H9 (cell line): ENCODE results near the gene FAM200C. TPM values are rescaled to one million over a fixed set of nuclear protein-coding genes. Genes with fewer than 3 reads are reported as not detected.

ENCODE experiments used
- DNase-seq: peaks from one replicate; pipeline ENCODE4 v3.0.0-alpha.2; 2017
- H2AFZ ChIP-seq: one replicate; pipeline ENCODE4 v1.6.1; 2013; ENCODE audit warnings: mild to moderate bottlenecking, low read length, control low read depth, moderate library complexity
- H2AK5ac ChIP-seq: 2 replicates; pipeline ENCODE4 v1.6.1; 2013; ENCODE audit warnings: low read length, control low read depth, mixed read lengths; ENCODE audit not compliant: insufficient read length
- H2BK120ac ChIP-seq: one replicate; pipeline ENCODE4 v1.6.1; 2013; ENCODE audit warnings: low read depth, mild to moderate bottlenecking, low read length, control low read depth, inconsistent platforms; ENCODE audit not compliant: poor library complexity, severe bottlenecking
- H2BK12ac ChIP-seq: 2 replicates; pipeline ENCODE4 v1.6.1; 2013; ENCODE audit warnings: low read length, control low read depth, mixed read lengths, low read depth; ENCODE audit not compliant: insufficient read length
- H2BK15ac ChIP-seq: 2 replicates; pipeline ENCODE4 v1.6.1; 2013; ENCODE audit warnings: low read depth, low read length, control low read depth
- H2BK20ac ChIP-seq: one replicate; pipeline ENCODE4 v1.6.1; 2013; ENCODE audit warnings: low read depth, mild to moderate bottlenecking, low read length, control low read depth, inconsistent platforms; ENCODE audit not compliant: poor library complexity, severe bottlenecking
- H2BK5ac ChIP-seq: 2 replicates; pipeline ENCODE4 v1.6.1; 2013; ENCODE audit warnings: low read length, control low read depth, mixed read lengths; ENCODE audit not compliant: insufficient read length
- H3K14ac ChIP-seq: 2 replicates; pipeline ENCODE4 v1.6.1; 2013; ENCODE audit warnings: low read length, control low read depth; ENCODE audit not compliant: insufficient read depth
- H3K18ac ChIP-seq: 2 replicates; pipeline ENCODE4 v1.6.1; 2013; ENCODE audit warnings: low read depth, mild to moderate bottlenecking, mixed read lengths, low read length, control low read depth; ENCODE audit not compliant: insufficient read length
- H3K23ac ChIP-seq: 2 replicates; pipeline ENCODE4 v1.6.1; 2013; ENCODE audit warnings: low read length, control low read depth, mixed read lengths, low read depth; ENCODE audit not compliant: insufficient read length
- H3K23me2 ChIP-seq: 2 replicates; pipeline ENCODE4 v1.6.1; 2013; ENCODE audit warnings: low read depth, mild to moderate bottlenecking, mixed read lengths, low read length, control low read depth; ENCODE audit not compliant: insufficient read length, poor library complexity, severe bottlenecking
- H3K27ac ChIP-seq: 2 replicates; pipeline ENCODE4 v1.5.1; 2013; ENCODE audit warnings: low read length, control low read depth, mixed read lengths, low read depth; ENCODE audit not compliant: insufficient read length
- H3K27me3 ChIP-seq: 2 replicates; pipeline ENCODE4 v1.6.1; 2013; ENCODE audit warnings: low read length, control low read depth, inconsistent platforms; ENCODE audit not compliant: insufficient read depth
- H3K4ac ChIP-seq: 2 replicates; pipeline ENCODE4 v1.6.1; 2013; ENCODE audit warnings: low read depth, mild to moderate bottlenecking, control low read depth, inconsistent platforms, low read length, moderate library complexity
- H3K4me1 ChIP-seq: 2 replicates; pipeline ENCODE4 v1.6.1; 2013; ENCODE audit warnings: low read length, control low read depth, inconsistent platforms; ENCODE audit not compliant: insufficient read depth
- H3K4me2 ChIP-seq: 2 replicates; pipeline ENCODE4 v1.6.1; 2013; ENCODE audit warnings: low read length, control low read depth, mixed read lengths; ENCODE audit not compliant: insufficient read length, insufficient read depth
- H3K56ac ChIP-seq: 2 replicates; pipeline ENCODE4 v1.6.1; 2013; ENCODE audit warnings: low read depth, mild to moderate bottlenecking, mixed read lengths, low read length, control low read depth; ENCODE audit not compliant: insufficient read length
- H3K79me1 ChIP-seq: 2 replicates; pipeline ENCODE4 v1.6.1; 2013; ENCODE audit warnings: low read depth, mild to moderate bottlenecking, moderate library complexity, low read length, control low read depth, inconsistent platforms; ENCODE audit not compliant: insufficient read depth, poor library complexity, severe bottlenecking
- H3K79me2 ChIP-seq: 2 replicates; pipeline ENCODE4 v1.6.1; 2013; ENCODE audit warnings: low read length, control low read depth, inconsistent platforms; ENCODE audit not compliant: insufficient read depth
- H3K9ac ChIP-seq: 2 replicates; pipeline ENCODE4 v1.6.1; 2013; ENCODE audit warnings: low read length, control low read depth, mixed read lengths; ENCODE audit not compliant: insufficient read length; ENCODE audit errors: extremely low read depth
- H3K9me3 ChIP-seq: one replicate; pipeline ENCODE4 v1.6.1; 2013; ENCODE audit warnings: low read depth, low read length, inconsistent platforms; ENCODE audit not compliant: control insufficient read depth
- H3T11ph ChIP-seq: one replicate; pipeline ENCODE4 v1.6.1; 2013; ENCODE audit warnings: mild to moderate bottlenecking, low read length, control low read depth, inconsistent platforms
- H4K20me1 ChIP-seq: one replicate; pipeline ENCODE4 v1.6.1; 2013; ENCODE audit not compliant: control insufficient read depth, insufficient read length, insufficient read depth
- H4K5ac ChIP-seq: 2 replicates; pipeline ENCODE4 v1.6.1; 2013; ENCODE audit warnings: low read depth, mild to moderate bottlenecking, mixed read lengths, low read length, control low read depth; ENCODE audit not compliant: insufficient read length
- H4K8ac ChIP-seq: replicated peaks from 2 replicates; pipeline ENCODE4 v1.6.1; 2013; ENCODE audit warnings: low read length, control low read depth, mixed read lengths, low read depth; ENCODE audit not compliant: insufficient read length
- H4K91ac ChIP-seq: 2 replicates; pipeline ENCODE4 v1.6.1; 2013; ENCODE audit warnings: low read depth, mild to moderate bottlenecking, moderate library complexity, mixed read lengths, low read length, control low read depth; ENCODE audit not compliant: insufficient read length
- H3K27ac Mint-ChIP-seq, 3 experiments: 2 replicates in 2 of 3; 3 replicates in 1 of 3; pipeline ENCODE4 v1.8.0; 2020 to 2021; ENCODE audit warnings: mixed read lengths in 3 of 3, mild to moderate bottlenecking in 1 of 3, moderate library complexity in 1 of 3
- H3K27me3 Mint-ChIP-seq: 2 replicates; pipeline ENCODE4 v1.8.0; 2021; ENCODE audit warnings: low read depth, mild to moderate bottlenecking, moderate library complexity, mixed read lengths
- H3K36me3 Mint-ChIP-seq, 3 experiments: 2 replicates in 2 of 3; 3 replicates in 1 of 3; pipeline ENCODE4 v1.8.0; 2020 to 2021; ENCODE audit warnings: low read depth in 3 of 3, mixed read lengths in 3 of 3; ENCODE audit not compliant: insufficient read depth in 1 of 3
- H3K4me1 Mint-ChIP-seq, 2 experiments: 2 replicates each; pipeline ENCODE4 v1.8.0; 2020; ENCODE audit warnings: mixed read lengths in 2 of 2
- H3K4me3 Mint-ChIP-seq, 2 experiments: 2 replicates in 1 of 2; 3 replicates in 1 of 2; pipeline ENCODE4 v1.8.0; 2020 to 2021; ENCODE audit warnings: mild to moderate bottlenecking in 2 of 2, mixed read lengths in 2 of 2, moderate library complexity in 1 of 2
- H3K9me3 Mint-ChIP-seq, 2 experiments: 2 replicates in 1 of 2; 3 replicates in 1 of 2; pipeline ENCODE4 v1.8.0; 2020; ENCODE audit warnings: mild to moderate bottlenecking in 2 of 2, mixed read lengths in 2 of 2, moderate library complexity in 1 of 2
- CTCF ChIP-seq: fragments of 200-600 bp; sonication (generic); conservative IDR thresholded peaks from 3 replicates; pipeline ENCODE4 v1.8.0; 2021; ENCODE audit warnings: antibody characterized with exemption, mild to moderate bottlenecking
- WGBS: extraction: QIAGEN DNeasy Blood & Tissue Kit; methylation state at CpG from one replicate; pipeline ENCODE4 v1.1.7; 2013; ENCODE audit warnings: missing lambda C conversion rate, low lambda C conversion rate, mixed read lengths; ENCODE audit not compliant: insufficient read length; ENCODE audit errors: extremely low coverage; 5-methylcytosine and 5-hydroxymethylcytosine counted together
- total RNA-seq: library from RNA; stranded (reverse); gene quantifications from 2 replicates; pipeline ENCODE4 v1.2.1, GENCODE V29; 2021

Gene FAM200C
- total RNA-seq, 1 experiment from 2014 or later = 4.3 TPM

DNA sequence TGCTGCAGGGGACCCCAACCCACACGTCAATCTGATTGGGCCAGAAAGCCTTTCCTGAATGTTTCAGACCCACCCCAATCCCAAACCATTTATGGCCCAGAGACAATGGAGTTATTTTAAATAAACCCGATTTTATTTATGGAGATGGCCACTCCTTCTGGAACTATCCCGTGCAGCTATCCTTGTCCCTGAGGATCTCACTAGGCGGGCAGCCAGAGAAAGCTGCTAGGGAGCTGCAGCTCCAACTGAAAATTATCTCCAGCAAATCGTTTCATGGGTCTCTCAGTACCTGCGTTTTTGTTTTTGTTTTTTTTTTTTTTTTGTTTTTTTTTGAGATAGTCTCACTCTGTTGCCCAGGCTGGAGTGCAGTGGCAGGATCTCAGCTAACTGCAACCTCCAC, 52.4 kb downstream of the FAM200C start:
- no peak overlapping the region for H4K8ac ChIP-seq
- no peak for TF ChIP-seq CTCF
- H3K27ac ChIP-seq = no peak overlapping the region
- no peak overlapping the region for H2BK5ac ChIP-seq
- Mint-ChIP-seq H3K27me3 (no peaks in the 10 kb centered on the region; the same call in none of the 2 replicates), H3K9me3 (no peaks in the 10 kb centered on the region), H3K27ac (no peak overlapping the region), H3K4me3 (no peak overlapping the region), H3K4me1 (peaks cover 7 to 9% of the 10 kb centered on the region in 2 experiments), H3K36me3 (no peaks in the 10 kb centered on the region)
- no peaks in the 10 kb centered on the region for H3K79me1 ChIP-seq
- H3K18ac ChIP-seq = no peak overlapping the region
- DNase-seq = no peak
- H3T11ph ChIP-seq = no peak overlapping the region
- peaks cover 2% of the 10 kb centered on the region; the same call in 1 of the 2 replicates for H3K4me1 ChIP-seq
- H3K23ac ChIP-seq = no peak overlapping the region
- no peak overlapping the region for H2AFZ ChIP-seq
- no peak overlapping the region for H2BK20ac ChIP-seq
- H4K5ac ChIP-seq = no peak overlapping the region
- WGBS = no CpG with 5 or more reads among the region's 6 CpGs
- H2BK15ac ChIP-seq = no peak overlapping the region
- H4K91ac ChIP-seq = no peak overlapping the region
- H3K4ac ChIP-seq = no peak overlapping the region
- H4K20me1 ChIP-seq = no peaks in the 10 kb centered on the region
- H3K79me2 ChIP-seq = no peaks in the 10 kb centered on the region
- H3K23me2 ChIP-seq = no peaks in the 10 kb centered on the region
- H3K9ac ChIP-seq = no peak overlapping the region
- no peak overlapping the region for H2BK120ac ChIP-seq
- no peak overlapping the region for H2BK12ac ChIP-seq
- no peak overlapping the region for H3K14ac ChIP-seq
- no peak overlapping the region for H3K4me2 ChIP-seq
- no peaks in the 10 kb centered on the region for H3K9me3 ChIP-seq
- H2AK5ac ChIP-seq = no peak overlapping the region
- no peaks in the 10 kb centered on the region for H3K27me3 ChIP-seq
- H3K56ac ChIP-seq = no peak overlapping the region

Other genes with a start within 250 kb of the FAM200C start
- 5.2 and 6.2 TPM in 2 replicates for gene FABP6, start 170.5 kb downstream of the FAM200C start, total RNA-seq
- gene CCNJL, start 87.5 kb downstream of the FAM200C start, total RNA-seq = 26.9 and 29.7 TPM in 2 replicates
- 0.53 and 0.59 TPM in 2 replicates for gene C1QTNF2, start 29.4 kb downstream of the FAM200C start, total RNA-seq
- gene SLU7, start 19.0 kb upstream of the FAM200C start, total RNA-seq = 33.3 and 40.4 TPM in 2 replicates
- gene PTTG1, start 21.8 kb upstream of the FAM200C start, total RNA-seq = 263 and 279 TPM in 2 replicates